Caco-2 (cell line): ENCODE results near the gene NTHL1. TPM values are rescaled to one million over a fixed set of nuclear protein-coding genes. Genes with fewer than 3 reads are reported as not detected.

ENCODE experiments used
- BruUV-seq: library from RNA; stranded (reverse); fragments of 400-500 nt; replicated peaks from 2 replicates; lab custom pipeline; 2021; lab: Mats Ljungman, UMichigan
- CTCF ChIA-PET: fragments of 300-600 bp; sonication (Branson Sonifier 250); formaldehyde crosslinking; loops from one replicate; lab custom pipeline; 2022; ENCODE audit warnings: antibody characterized with exemption; lab: Charles Lee
- POLR2A ChIA-PET: fragments of 300-600 bp; sonication (Branson Sonifier 250); formaldehyde crosslinking; loops from one replicate; lab custom pipeline; 2022; ENCODE audit warnings: antibody characterized with exemption; lab: Charles Lee
- DNase-seq, 2 experiments: peaks; one replicate each; pipeline versions ENCODE4 v3.0.0 to v3.0.0-alpha.2; 2020 to 2022
- H3K27me3 ChIP-seq: replicated peaks from 2 replicates; pipeline ENCODE4 v1.6.0; 2011; ENCODE audit warnings: low read length; ENCODE audit not compliant: control insufficient read depth, insufficient read depth
- H3K36me3 ChIP-seq: 2 replicates; pipeline ENCODE4 v1.5.1; 2011; ENCODE audit warnings: low read length; ENCODE audit not compliant: control insufficient read depth, insufficient read depth
- H3K4me1 ChIP-seq: fragments of 250-450 bp; sonication (Bioruptor Pico); 2 replicates; pipeline ENCODE4 v1.5.1; 2020; ENCODE audit warnings: mild to moderate bottlenecking
- H3K4me3 ChIP-seq: 2 replicates; pipeline ENCODE4 v1.5.1; 2011; ENCODE audit warnings: low read depth, mild to moderate bottlenecking, control low read depth, low read length
- H3K9me3 ChIP-seq: fragments of 250-450 bp; sonication (Bioruptor Pico); 2 replicates; pipeline ENCODE4 v1.5.1; 2020; ENCODE audit warnings: mild to moderate bottlenecking, moderate library complexity
- H3K27ac Mint-ChIP-seq: one replicate; pipeline ENCODE4 v1.8.0; 2022; ENCODE audit warnings: mixed read lengths; ENCODE audit not compliant: unreplicated experiment
- H3K27me3 Mint-ChIP-seq: one replicate; pipeline ENCODE4 v1.8.0; 2022; ENCODE audit warnings: mixed read lengths; ENCODE audit not compliant: insufficient read depth, unreplicated experiment
- H3K36me3 Mint-ChIP-seq: one replicate; pipeline ENCODE4 v1.8.0; 2022; ENCODE audit warnings: mild to moderate bottlenecking, mixed read lengths; ENCODE audit not compliant: insufficient read depth, unreplicated experiment
- H3K4me1 Mint-ChIP-seq: one replicate; pipeline ENCODE4 v1.8.0; 2022; ENCODE audit warnings: low read depth, mixed read lengths; ENCODE audit not compliant: unreplicated experiment
- H3K4me3 Mint-ChIP-seq: one replicate; pipeline ENCODE4 v1.8.0; 2022; ENCODE audit warnings: mild to moderate bottlenecking, moderate library complexity, mixed read lengths; ENCODE audit not compliant: unreplicated experiment
- H3K9me3 Mint-ChIP-seq: one replicate; pipeline ENCODE4 v1.8.0; 2022; ENCODE audit warnings: mixed read lengths; ENCODE audit not compliant: unreplicated experiment
- CTCF ChIP-seq, 2 experiments: fragments of 200-600 bp in 1 of 2; IDR thresholded peaks; 1 replicate in 1 of 2; 2 replicates in 1 of 2; pipeline versions ENCODE4 v1.5.1 to v1.8.0; 2011 to 2022; ENCODE audit warnings: antibody characterized with exemption in 1 of 2, control low read depth in 1 of 2, inconsistent platforms in 1 of 2, low read depth in 1 of 2, low read length in 1 of 2, mild to moderate bottlenecking in 1 of 2, moderate library complexity in 1 of 2; ENCODE audit not compliant: insufficient read depth in 1 of 2, severe bottlenecking in 1 of 2, unreplicated experiment in 1 of 2
- intact Hi-C: fragments of 100-400 bp; cut with micrococcal nuclease; formaldehyde crosslinking; loops from one replicate; pipeline ENCODE4 v1.10.0; 2022; ENCODE audit not compliant: unreplicated experiment
- total RNA-seq: library from RNA; stranded (reverse); gene quantifications from 2 replicates; pipeline ENCODE4 v1.2.3, GENCODE V29; 2022

The NTHL1 gene
- total RNA-seq, 1 experiment from 2014 or later = 38.6 TPM

GRCh38 chr16:2082983-2083364 lies 35.3 kb upstream of the NTHL1 start:
- Mint-ChIP-seq H3K4me3 (no peak overlapping the region), H3K9me3 (no peaks in the 10 kb centered on the region), H3K36me3 (peaks cover 41% of the 10 kb centered on the region), H3K27me3 (no peaks in the 10 kb centered on the region), H3K4me1 (no peaks in the 10 kb centered on the region), H3K27ac (no peak overlapping the region)
- DNase-seq = no peak
- Histone ChIP-seq H3K9me3 (no peaks in the 10 kb centered on the region), H3K4me3 (no peak overlapping the region), H3K4me1 (no peaks in the 10 kb centered on the region), H3K36me3 (no peaks in the 10 kb centered on the region), H3K27me3 (no peaks in the 10 kb centered on the region)
- intact Hi-C loops = no loop called here
- no TSS peak for BruUV-seq
- no peak for TF ChIP-seq CTCF (IDR thresholded peaks at IDR 0.05; ENCODE audit: insufficient read depth in 1 of 2, low read depth in 1 of 2, low read length in 1 of 2, severe bottlenecking in 1 of 2, unreplicated experiment in 1 of 2)
- CTCF ChIA-PET = no interaction called here
- POLR2A ChIA-PET = no interaction called here

GRCh38 chr16:2082171-2082982 lies 34.7 kb upstream of the NTHL1 start:
- Mint-ChIP-seq H3K27ac (peak overlapping the region; percentile 60), H3K4me3 (no peak overlapping the region), H3K9me3 (no peaks in the 10 kb centered on the region), H3K27me3 (no peaks in the 10 kb centered on the region), H3K4me1 (no peaks in the 10 kb centered on the region), H3K36me3 (peaks cover 35% of the 10 kb centered on the region)
- DNase-seq = no peak
- Histone ChIP-seq H3K4me3 (no peak overlapping the region), H3K27me3 (no peaks in the 10 kb centered on the region), H3K4me1 (no peaks in the 10 kb centered on the region), H3K36me3 (no peaks in the 10 kb centered on the region), H3K9me3 (no peaks in the 10 kb centered on the region)
- intact Hi-C loops = no loop called here
- CTCF ChIA-PET = interaction anchor here (0.5 kb wide), 1 partner anchor 389 kb away, joined by 4 read pairs; the partner anchor contains the start of gene NTN3
- POLR2A ChIA-PET = no interaction called here
- TF ChIP-seq CTCF (IDR thresholded peaks at IDR 0.05; ENCODE audit: insufficient read depth in 1 of 2, low read depth in 1 of 2, low read length in 1 of 2, severe bottlenecking in 1 of 2, unreplicated experiment in 1 of 2) = no peak
- no TSS peak for BruUV-seq

- Histone ChIP-seq H3K4me1 (no peaks in the 10 kb centered on the region), H3K36me3 (no peaks in the 10 kb centered on the region), H3K27me3 (no peaks in the 10 kb centered on the region), H3K4me3 (no peak overlapping the region), H3K9me3 (no peaks in the 10 kb centered on the region)
- Mint-ChIP-seq H3K4me3 (no peak overlapping the region), H3K27me3 (no peaks in the 10 kb centered on the region), H3K36me3 (peaks cover 25% of the 10 kb centered on the region), H3K4me1 (no peaks in the 10 kb centered on the region), H3K9me3 (no peaks in the 10 kb centered on the region), H3K27ac (no peak overlapping the region)
- TF ChIP-seq CTCF (IDR thresholded peaks at IDR 0.05; ENCODE audit: insufficient read depth in 1 of 2, low read depth in 1 of 2, low read length in 1 of 2, severe bottlenecking in 1 of 2, unreplicated experiment in 1 of 2) = no peak
- POLR2A ChIA-PET = no interaction called here
- DNase-seq = no peak
- intact Hi-C loops = no loop called here
- BruUV-seq = no TSS peak
- CTCF ChIA-PET = interaction anchor here (0.5 kb wide), 1 partner anchor 390 kb away, joined by 4 read pairs; the partner anchor contains the start of gene NTN3
These were observed 33.8 kb upstream of the NTHL1 start for GRCh38 chr16:2081201-2082084.
